ENCODE data around the gene OR2H2. TPM values are rescaled to one million over a fixed set of nuclear protein-coding genes. Genes with fewer than 3 reads are reported as not detected.

OR2H2 gene
- total RNA-seq, 4 donors from 2014 or later = not detected

GRCh38 chr6:29632789-29633533 is 48.0 kb downstream of the OR2H2 start, which contains the start of gene GABBR1:
Gene GABBR1 (minus strand): TSS chr6:29633183. CDS start chr6:29632385, 798 bp downstream.
- peak; percentile 77 to 84 for DNase-seq (ENCODE audit: low spot score in 2 of 2)
- TF ChIP-seq CTCF (IDR thresholded peaks at IDR 0.05) = no peak
- TF ChIP-seq POLR2A (IDR thresholded peaks at IDR 0.05) = peak; percentile 3 to 71
- peak; percentile 56 to 81 for TF ChIP-seq EP300 (IDR thresholded peaks at IDR 0.05)
- 1% methylated on average over 50 to 57 of the region's 57 CpGs for WGBS, 2 donors
- peak within 1 kb of the TSS; percentile 71 to 84 (median 79) for H3K4me3 ChIP-seq
- H3K27ac ChIP-seq = peak within 1 kb of the TSS; percentile 67 to 87 (median 79)
- H3K4me1 ChIP-seq = peaks cover 0 to 43% (median 16%) of the 10 kb centered on the region in 4 donors
- no peaks in the 10 kb centered on the region for H3K36me3 ChIP-seq
- no peaks in the 10 kb centered on the region for H3K27me3 ChIP-seq
- no peaks in the 10 kb centered on the region for H3K9me3 ChIP-seq

GRCh38 chr6:29633534-29633905 is 48.6 kb downstream of the OR2H2 start:
- Histone ChIP-seq H3K9me3 (no peaks in the 10 kb centered on the region), H3K36me3 (no peaks in the 10 kb centered on the region), H3K27me3 (no peaks in the 10 kb centered on the region), H3K4me3 (peak overlapping the region; percentile 71 to 84 (median 79)), H3K4me1 (peaks cover 0 to 40% (median 15%) of the 10 kb centered on the region in 4 donors), H3K27ac (peak overlapping the region; percentile 67 to 87 (median 79))
- WGBS, 2 donors = 3 to 7% methylated on average over 9 of the region's 9 CpGs
- DNase-seq (ENCODE audit: low spot score in 2 of 2) = no peak
- TF ChIP-seq POLR2A (IDR thresholded peaks at IDR 0.05) (no peak), EP300 (IDR thresholded peaks at IDR 0.05) (no peak), CTCF (IDR thresholded peaks at IDR 0.05) (no peak)

GRCh38 chr6:29637247-29637646 is 52.3 kb downstream of the OR2H2 start:
- TF ChIP-seq EP300 (IDR thresholded peaks at IDR 0.05) (no peak), CTCF (IDR thresholded peaks at IDR 0.05) (no peak), POLR2A (IDR thresholded peaks at IDR 0.05) (no peak)
- 85 to 94% methylated on average over 9 of the region's 9 CpGs for WGBS, 2 donors
- Histone ChIP-seq H3K27ac (no peak overlapping the region), H3K36me3 (no peaks in the 10 kb centered on the region), H3K27me3 (no peaks in the 10 kb centered on the region), H3K4me1 (peaks cover 0 to 11% (median 0%) of the 10 kb centered on the region in 4 donors), H3K9me3 (no peaks in the 10 kb centered on the region), H3K4me3 (no peak overlapping the region)
- DNase-seq (ENCODE audit: low spot score in 2 of 2) = no peak

Small RNA genes lying within 50 kb of the gene (small RNA-seq; reads per million reads assigned to genes)
- not detected for gene SNORD32B
- gene SUMO2P1 = not detected
- not detected for gene TMEM183AP1

Other genes starting within 250 kb of the OR2H2 start
- gene OR5V1, start 216.3 kb upstream of the OR2H2 start, total RNA-seq = not detected
- not detected for gene OR12D3, start 209.8 kb upstream of the OR2H2 start, total RNA-seq
- gene OR12D2, start 189.5 kb upstream of the OR2H2 start, total RNA-seq = not detected
- not detected for gene OR12D1, start 170.2 kb upstream of the OR2H2 start, total RNA-seq
- gene OR10C1, start 145.8 kb upstream of the OR2H2 start, total RNA-seq = not detected
- not detected for gene OR11A1, start 128.1 kb upstream of the OR2H2 start, total RNA-seq
- gene OR2H1, start 128.0 kb upstream of the OR2H2 start, total RNA-seq = not detected
- gene MAS1L, start 97.2 kb upstream of the OR2H2 start, total RNA-seq = under 1 TPM in 1 of 4 donors, not detected in 3; 0.42 TPM
- gene UBD, start 25.4 kb upstream of the OR2H2 start, total RNA-seq = 10 to 100 TPM in 1 of 4 donors, under 1 TPM in 1, not detected in 2; 0.63 to 11.6 TPM
- gene GABBR1, start 48.1 kb downstream of the OR2H2 start, total RNA-seq = 10 to 100 TPM; 55.3 to 89.6 (median 70.5) TPM
- not detected for gene MOG, start 72.0 kb downstream of the OR2H2 start, total RNA-seq
- gene ZFP57, start 96.0 kb downstream of the OR2H2 start, total RNA-seq = under 1 TPM in 1 of 4 donors, not detected in 3; 0.66 TPM
- 100 to 1,000 TPM in 2 of 4 donors, 10 to 100 TPM in 2; 63.0 to 117 (median 101) TPM for gene HLA-F, start 138.3 kb downstream of the OR2H2 start, total RNA-seq
- gene HLA-G, start 242.7 kb downstream of the OR2H2 start, total RNA-seq = not detected

Measured in tibial nerve (tissue), 4 donors.